ENCODE measurements around the gene HRNR. TPM values are rescaled to one million over a fixed set of nuclear protein-coding genes. Genes with fewer than 3 reads are reported as not detected.
"Not testable (repeated sequence)": the region's sequence is repeated elsewhere in the genome, so short reads cannot be mapped to it uniquely, and the experiment has no call there.

The HRNR gene
- total and polyA plus RNA-seq, 2 donors = not detected

- not testable (repeated sequence) for H3K27ac ChIP-seq (ENCODE audit: low read depth); DNase-seq (ENCODE audit: extremely low spot score); H3K4me3 ChIP-seq (ENCODE audit: low read depth, low read length); H3K36me3 ChIP-seq (ENCODE audit: insufficient read depth); H3K4me1 ChIP-seq (ENCODE audit: insufficient read depth)
- 96% methylated on average over 13 of the region's 13 CpGs for WGBS
Measured at GRCh38 chr1:152215604-152216003, 8.4 kb downstream of the HRNR start.

- H3K4me3 ChIP-seq (ENCODE audit: low read depth, low read length); H3K4me1 ChIP-seq (ENCODE audit: insufficient read depth); H3K36me3 ChIP-seq (ENCODE audit: insufficient read depth); H3K27ac ChIP-seq (ENCODE audit: low read depth); DNase-seq (ENCODE audit: extremely low spot score): not testable (repeated sequence)
- WGBS = 96% methylated on average over 17 of the region's 21 CpGs
Measured at GRCh38 chr1:152214911-152215310, 9.1 kb downstream of the HRNR start.

- no peak overlapping the region for H3K4me3 ChIP-seq (ENCODE audit: low read depth, low read length)
- H3K27ac ChIP-seq (ENCODE audit: low read depth) = no peak overlapping the region
- no peaks in the 10 kb centered on the region for H3K4me1 ChIP-seq (ENCODE audit: insufficient read depth)
- no peak for DNase-seq (ENCODE audit: extremely low spot score)
- H3K36me3 ChIP-seq (ENCODE audit: insufficient read depth) = no peaks in the 10 kb centered on the region
Measured at GRCh38 chr1:152198982-152199381, 25.0 kb downstream of the HRNR start.

GRCh38 chr1:152197361-152197941 is 26.5 kb downstream of the HRNR start:
- Histone ChIP-seq H3K36me3 (ENCODE audit: insufficient read depth) (no peaks in the 10 kb centered on the region), H3K4me1 (ENCODE audit: insufficient read depth) (no peaks in the 10 kb centered on the region), H3K4me3 (ENCODE audit: low read depth, low read length) (no peak overlapping the region), H3K27ac (ENCODE audit: low read depth) (no peak overlapping the region)
- no peak for DNase-seq (ENCODE audit: extremely low spot score)

- H3K4me3 ChIP-seq (ENCODE audit: low read depth, low read length) = no peak overlapping the region
- no peaks in the 10 kb centered on the region for H3K4me1 ChIP-seq (ENCODE audit: insufficient read depth)
- no peaks in the 10 kb centered on the region for H3K36me3 ChIP-seq (ENCODE audit: insufficient read depth)
- H3K27ac ChIP-seq (ENCODE audit: low read depth) = no peak overlapping the region
- no peak for DNase-seq (ENCODE audit: extremely low spot score)
Measured at GRCh38 chr1:152191711-152192110, 32.3 kb downstream of the HRNR start.

- DNase-seq (ENCODE audit: extremely low spot score) = no peak
- Histone ChIP-seq H3K4me3 (ENCODE audit: low read depth, low read length) (no peak overlapping the region), H3K36me3 (ENCODE audit: insufficient read depth) (no peaks in the 10 kb centered on the region), H3K4me1 (ENCODE audit: insufficient read depth) (no peaks in the 10 kb centered on the region), H3K27ac (ENCODE audit: low read depth) (no peak overlapping the region)
- WGBS = 87% methylated on average over 5 of the region's 5 CpGs
Measured at GRCh38 chr1:152191260-152191659, 32.7 kb downstream of the HRNR start.

- no peak overlapping the region for H3K4me3 ChIP-seq (ENCODE audit: low read depth, low read length)
- no peak overlapping the region for H3K27ac ChIP-seq (ENCODE audit: low read depth)
- no peak for DNase-seq (ENCODE audit: extremely low spot score)
- WGBS = 50% methylated on average over 2 of the region's 2 CpGs
- no peaks in the 10 kb centered on the region for H3K4me1 ChIP-seq (ENCODE audit: insufficient read depth)
- H3K36me3 ChIP-seq (ENCODE audit: insufficient read depth) = no peaks in the 10 kb centered on the region
Measured at GRCh38 chr1:152190589-152190988, 33.4 kb downstream of the HRNR start.

- Histone ChIP-seq H3K27ac (ENCODE audit: low read depth) (no peak overlapping the region), H3K4me1 (ENCODE audit: insufficient read depth) (no peaks in the 10 kb centered on the region), H3K36me3 (ENCODE audit: insufficient read depth) (no peaks in the 10 kb centered on the region), H3K4me3 (ENCODE audit: low read depth, low read length) (no peak overlapping the region)
- 16% methylated on average over 9 of the region's 9 CpGs for WGBS
- no peak for DNase-seq (ENCODE audit: extremely low spot score)
Measured at GRCh38 chr1:152189657-152190442, 34.1 kb downstream of the HRNR start.

GRCh38 chr1:152188673-152189591 is 35.1 kb downstream of the HRNR start:
- DNase-seq (ENCODE audit: extremely low spot score) = no peak
- Histone ChIP-seq H3K4me1 (ENCODE audit: insufficient read depth) (no peaks in the 10 kb centered on the region), H3K36me3 (ENCODE audit: insufficient read depth) (no peaks in the 10 kb centered on the region), H3K27ac (ENCODE audit: low read depth) (peak overlapping the region; percentile 43), H3K4me3 (ENCODE audit: low read depth, low read length) (peak overlapping the region; percentile 30)
- WGBS = 2% methylated on average over 62 of the region's 62 CpGs

- H3K36me3 ChIP-seq (ENCODE audit: insufficient read depth) = no peaks in the 10 kb centered on the region
- H3K27ac ChIP-seq (ENCODE audit: low read depth) = no peak overlapping the region
- no peaks in the 10 kb centered on the region for H3K4me1 ChIP-seq (ENCODE audit: insufficient read depth)
- DNase-seq (ENCODE audit: extremely low spot score) = no peak
- WGBS = 76% methylated on average over 5 of the region's 5 CpGs
- H3K4me3 ChIP-seq (ENCODE audit: low read depth, low read length) = no peak overlapping the region
Measured at GRCh38 chr1:152186556-152187285, 37.3 kb downstream of the HRNR start.

- no peak overlapping the region for H3K4me3 ChIP-seq (ENCODE audit: low read depth, low read length)
- no peak for DNase-seq (ENCODE audit: extremely low spot score)
- 33% methylated on average over 8 of the region's 8 CpGs for WGBS
- H3K4me1 ChIP-seq (ENCODE audit: insufficient read depth) = no peaks in the 10 kb centered on the region
- H3K27ac ChIP-seq (ENCODE audit: low read depth) = no peak overlapping the region
- no peaks in the 10 kb centered on the region for H3K36me3 ChIP-seq (ENCODE audit: insufficient read depth)
Measured at GRCh38 chr1:152185544-152186391, 38.2 kb downstream of the HRNR start.

GRCh38 chr1:152182944-152183361 is 41.0 kb downstream of the HRNR start:
- Histone ChIP-seq H3K36me3 (ENCODE audit: insufficient read depth) (no peaks in the 10 kb centered on the region), H3K4me3 (ENCODE audit: low read depth, low read length) (no peak overlapping the region), H3K4me1 (ENCODE audit: insufficient read depth) (no peaks in the 10 kb centered on the region), H3K27ac (ENCODE audit: low read depth) (no peak overlapping the region)
- 42% methylated on average over 2 of the region's 2 CpGs for WGBS
- DNase-seq (ENCODE audit: extremely low spot score) = no peak

- DNase-seq (ENCODE audit: extremely low spot score) = no peak
- Histone ChIP-seq H3K27ac (ENCODE audit: low read depth) (no peak overlapping the region), H3K4me1 (ENCODE audit: insufficient read depth) (no peaks in the 10 kb centered on the region), H3K4me3 (ENCODE audit: low read depth, low read length) (no peak overlapping the region), H3K36me3 (ENCODE audit: insufficient read depth) (no peaks in the 10 kb centered on the region)
- 75% methylated on average over 2 of the region's 2 CpGs for WGBS
Measured at GRCh38 chr1:152182431-152182830, 41.6 kb downstream of the HRNR start.

Measured in urinary bladder (tissue), 4 donors.